Uterus (tissue), 4 donors: ENCODE measurements around the gene CAGE1. TPM values are rescaled to one million over a fixed set of nuclear protein-coding genes. Genes with fewer than 3 reads are reported as not detected.

Experiments used
- DNase-seq, 2 donors: peaks; one replicate each; pipeline ENCODE4 v3.0.0-alpha.2; 2019 to 2020
- H3K27ac ChIP-seq, 2 donors: fragments of 200-600 bp; sonication (generic); 1 replicate in 1 of 2; 2 replicates in 1 of 2; pipeline ENCODE4 v1.5.1; 2016 to 2018
- H3K27me3 ChIP-seq, 2 donors: fragments of 200-600 bp; sonication (generic); one replicate each; pipeline ENCODE4 v1.5.1; 2018 to 2019; ENCODE audit warnings: control low read depth in 1 of 2
- H3K36me3 ChIP-seq, 2 donors: fragments of 200-600 bp; sonication (generic); one replicate each; pipeline ENCODE4 v1.5.1; 2019; ENCODE audit warnings: control low read depth in 1 of 2
- H3K4me1 ChIP-seq, 2 donors: fragments of 200-600 bp; sonication (generic); one replicate each; pipeline ENCODE4 v1.5.1; 2018 to 2019; ENCODE audit warnings: control low read depth in 1 of 2
- H3K4me3 ChIP-seq, 2 donors: fragments of 200-600 bp; sonication (generic); 1 replicate in 1 of 2; 2 replicates in 1 of 2; pipeline ENCODE4 v1.5.1; 2018 to 2019; ENCODE audit warnings: mild to moderate bottlenecking in 1 of 2
- H3K9me3 ChIP-seq, 2 donors: fragments of 200-600 bp; sonication (generic); one replicate each; pipeline ENCODE4 v1.5.1; 2019; ENCODE audit warnings: control low read depth in 1 of 2
- POLR2A ChIP-seq, 2 donors: fragments of 450-650 bp; IDR thresholded peaks; one replicate each; pipeline ENCODE4 v1.6.1; 2016; ENCODE audit warnings: antibody characterized with exemption in 2 of 2, mild to moderate bottlenecking in 1 of 2, moderate library complexity in 1 of 2
- intact Hi-C: fragments of 100-400 bp; cut with DNase I; formaldehyde crosslinking; loops from one replicate; pipeline ENCODE4 v1.15.1; 2023; ENCODE audit warnings: low total_unique reads
- total RNA-seq, 4 donors: library from RNA; depleted of rRNA in 3 of 4; stranded (reverse); fragments of >200 nt in 3 of 4; gene quantifications; one replicate each; pipeline versions ENCODE4 v1.1.0 to v1.2.4, GENCODE V29; 2014 to 2023
- TF ChIP-seq, protein P1 (sequence below), 4 experiments: fragments of 200-600 bp in 2 of 4; fragments of 450-650 bp in 2 of 4; sonication (generic) in 2 of 4; IDR thresholded peaks; one replicate each; pipeline ENCODE4 v1.5.1; 2016 to 2019; ENCODE audit warnings: antibody characterized with exemption in 4 of 4, mild to moderate bottlenecking in 2 of 4, moderate library complexity in 1 of 4
- donor health status: DM: yes; HTN: yes; CAD: no.

CAGE1 gene
- total RNA-seq, 4 donors from 2014 or later = 0.28 TPM; not detected in 3

DNA sequence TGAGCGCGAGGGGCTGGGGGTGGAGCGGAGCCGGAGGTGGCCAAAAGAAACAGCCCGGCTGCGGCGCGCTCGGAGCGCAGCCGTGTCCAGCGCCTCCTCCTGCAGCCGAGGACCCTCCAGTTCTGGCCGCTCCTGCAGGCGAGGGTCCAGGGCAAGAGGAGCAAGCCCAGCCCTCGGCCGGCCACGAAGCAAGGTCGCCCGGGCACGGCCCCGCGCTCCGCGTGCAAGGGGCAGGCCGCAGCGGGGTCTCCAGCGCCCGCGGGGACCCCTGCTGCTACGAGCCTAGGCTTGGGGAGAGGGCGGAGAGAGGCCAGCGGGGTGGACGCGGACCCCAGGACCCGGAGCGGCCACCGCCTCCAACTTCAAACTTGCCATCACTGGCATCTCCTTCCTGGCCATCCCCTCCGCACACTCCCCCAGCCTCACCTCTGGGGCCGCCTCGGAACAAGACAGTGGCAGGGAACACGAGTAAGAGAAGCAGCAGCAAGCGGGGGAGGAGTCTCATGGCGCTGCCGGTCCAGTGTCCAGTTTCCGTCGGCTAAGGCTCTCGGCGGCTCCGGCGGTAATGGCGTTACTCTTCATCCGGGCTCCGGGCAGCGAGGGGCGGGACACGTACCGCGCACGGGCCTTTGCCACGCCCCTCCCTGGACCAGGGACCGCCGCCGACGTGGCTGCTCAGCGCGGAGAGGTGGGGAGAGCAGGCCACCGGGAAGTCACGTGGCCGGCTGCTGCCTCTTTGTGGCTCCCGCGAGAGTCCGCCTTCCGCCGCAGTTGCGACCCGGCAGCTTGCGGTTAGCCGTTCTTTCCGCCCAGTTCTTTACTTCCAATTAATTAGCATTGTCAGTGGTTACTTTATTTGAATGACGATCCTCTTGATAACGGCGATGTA is 76.7 kb downstream of the CAGE1 start, which contains the start of gene SSR1:
Gene SSR1, minus strand, starts transcription at position 584 of the 889 bp plus-strand sequence. Its CDS starts 79 bp downstream, at position 505.
- Histone ChIP-seq H3K27me3 (no peaks in the 10 kb centered on the region), H3K9me3 (no peaks in the 10 kb centered on the region), H3K36me3 (no peaks in the 10 kb centered on the region), H3K4me1 (peaks cover 0 to 10% of the 10 kb centered on the region in 2 donors), H3K27ac (peak within 1 kb of the TSS; percentile 87 to 94), H3K4me3 (peak within 1 kb of the TSS; percentile 46 to 76)
- DNase-seq = peak; percentile 96 to 98
- TF ChIP-seq POLR2A (IDR thresholded peaks at IDR 0.05) = peak; percentile 81 to 89
- TF ChIP-seq, protein P1, sequence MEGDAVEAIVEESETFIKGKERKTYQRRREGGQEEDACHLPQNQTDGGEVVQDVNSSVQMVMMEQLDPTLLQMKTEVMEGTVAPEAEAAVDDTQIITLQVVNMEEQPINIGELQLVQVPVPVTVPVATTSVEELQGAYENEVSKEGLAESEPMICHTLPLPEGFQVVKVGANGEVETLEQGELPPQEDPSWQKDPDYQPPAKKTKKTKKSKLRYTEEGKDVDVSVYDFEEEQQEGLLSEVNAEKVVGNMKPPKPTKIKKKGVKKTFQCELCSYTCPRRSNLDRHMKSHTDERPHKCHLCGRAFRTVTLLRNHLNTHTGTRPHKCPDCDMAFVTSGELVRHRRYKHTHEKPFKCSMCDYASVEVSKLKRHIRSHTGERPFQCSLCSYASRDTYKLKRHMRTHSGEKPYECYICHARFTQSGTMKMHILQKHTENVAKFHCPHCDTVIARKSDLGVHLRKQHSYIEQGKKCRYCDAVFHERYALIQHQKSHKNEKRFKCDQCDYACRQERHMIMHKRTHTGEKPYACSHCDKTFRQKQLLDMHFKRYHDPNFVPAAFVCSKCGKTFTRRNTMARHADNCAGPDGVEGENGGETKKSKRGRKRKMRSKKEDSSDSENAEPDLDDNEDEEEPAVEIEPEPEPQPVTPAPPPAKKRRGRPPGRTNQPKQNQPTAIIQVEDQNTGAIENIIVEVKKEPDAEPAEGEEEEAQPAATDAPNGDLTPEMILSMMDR (IDR thresholded peaks at IDR 0.05) = peak in 1 of 4 experiments; percentile 18
- intact Hi-C loops = no loop called here

DNA sequence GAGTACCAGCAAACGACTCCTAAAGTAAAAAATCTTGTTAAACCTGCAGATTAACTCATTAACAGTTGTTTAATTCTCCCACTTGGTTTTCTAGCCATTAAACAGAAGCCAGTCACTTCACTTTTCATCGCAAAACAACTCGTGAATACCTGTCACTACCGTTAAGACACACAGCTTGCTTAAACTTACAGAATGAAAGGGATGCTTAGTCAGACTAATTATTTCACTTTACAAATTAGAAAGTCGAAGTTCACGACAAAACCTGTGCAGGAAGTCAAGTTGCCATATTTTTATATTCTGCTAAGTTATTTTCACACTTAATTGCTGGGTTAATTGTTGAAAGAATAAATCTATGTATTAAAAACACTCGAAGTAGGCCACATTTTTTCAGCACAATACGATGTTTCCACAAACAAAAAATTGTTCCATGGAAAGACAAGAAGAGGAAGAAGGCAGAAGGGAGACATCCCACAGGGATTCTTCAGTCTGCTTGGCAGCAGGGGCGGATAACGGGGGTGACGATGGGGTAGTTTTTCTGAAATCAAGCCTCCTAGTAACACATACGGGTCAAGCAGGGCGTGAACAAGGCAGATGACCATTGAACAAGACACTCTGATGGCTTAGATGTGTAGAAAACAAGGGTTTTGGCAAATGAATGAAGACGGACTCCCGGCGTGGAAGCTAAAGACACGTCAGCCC is 77.5 kb downstream of the CAGE1 start:
- Histone ChIP-seq H3K9me3 (no peaks in the 10 kb centered on the region), H3K4me1 (peaks cover 0 to 10% of the 10 kb centered on the region in 2 donors), H3K36me3 (no peaks in the 10 kb centered on the region), H3K27me3 (no peaks in the 10 kb centered on the region), H3K4me3 (peak overlapping the region; percentile 46 to 76), H3K27ac (peak overlapping the region; percentile 87 to 94)
- TF ChIP-seq POLR2A (IDR thresholded peaks at IDR 0.05) = no peak
- TF ChIP-seq, protein P1 (IDR thresholded peaks at IDR 0.05) = no peak
- intact Hi-C loops = no loop called here
- DNase-seq = no peak

DNA sequence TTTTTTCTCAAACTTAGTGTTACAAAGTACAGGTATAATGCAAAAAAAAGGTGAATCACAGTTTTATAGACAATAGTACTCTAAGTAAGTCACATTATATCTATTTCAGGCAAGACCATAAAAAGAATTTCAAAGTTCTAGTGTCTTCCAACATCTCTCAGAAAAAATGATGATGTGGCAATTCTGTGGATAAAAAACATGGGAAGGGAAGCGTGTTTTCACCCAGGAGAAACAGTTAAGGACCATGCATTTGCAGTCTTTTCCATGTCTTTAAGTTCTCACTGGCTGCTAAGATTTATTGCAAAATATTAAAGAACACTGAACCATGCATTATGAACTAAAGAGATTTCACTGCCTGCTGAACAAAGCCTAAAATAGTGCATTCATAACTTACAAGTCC is 78.4 kb downstream of the CAGE1 start:
- no peak for TF ChIP-seq POLR2A (IDR thresholded peaks at IDR 0.05)
- TF ChIP-seq, protein P1 (IDR thresholded peaks at IDR 0.05) = no peak
- intact Hi-C loops = no loop called here
- H3K27me3 ChIP-seq = no peaks in the 10 kb centered on the region
- H3K9me3 ChIP-seq = no peaks in the 10 kb centered on the region
- H3K4me3 ChIP-seq = no peak overlapping the region
- peaks cover 0 to 10% of the 10 kb centered on the region in 2 donors for H3K4me1 ChIP-seq
- H3K36me3 ChIP-seq = no peaks in the 10 kb centered on the region
- DNase-seq = no peak
- no peak overlapping the region for H3K27ac ChIP-seq

DNA sequence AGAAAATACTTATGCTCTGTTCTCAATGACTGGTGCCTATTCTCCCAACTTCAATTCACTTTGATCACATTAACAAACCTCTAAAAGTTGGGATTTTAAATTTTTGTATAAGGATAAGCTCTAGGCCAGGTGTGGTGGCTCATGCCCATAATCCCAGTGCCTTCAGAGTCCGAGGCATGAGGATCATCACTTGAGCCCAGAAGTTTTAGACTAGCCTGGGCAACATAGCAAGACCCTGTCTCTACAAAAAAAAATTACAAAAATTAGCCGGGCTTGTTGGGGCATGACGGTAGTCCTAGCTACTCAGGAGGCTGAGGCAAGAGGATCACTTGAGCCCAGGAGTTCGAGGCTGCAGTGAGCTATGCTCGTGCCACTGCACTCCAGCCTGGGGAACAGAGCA is 80.5 kb downstream of the CAGE1 start:
- Histone ChIP-seq H3K27me3 (no peaks in the 10 kb centered on the region), H3K27ac (no peak overlapping the region), H3K4me3 (no peak overlapping the region), H3K9me3 (no peaks in the 10 kb centered on the region), H3K4me1 (peaks cover 0 to 10% of the 10 kb centered on the region in 2 donors), H3K36me3 (no peaks in the 10 kb centered on the region)
- DNase-seq = no peak
- intact Hi-C loops = no loop called here
- TF ChIP-seq, protein P1 (IDR thresholded peaks at IDR 0.05) = no peak
- no peak for TF ChIP-seq POLR2A (IDR thresholded peaks at IDR 0.05)

DNA sequence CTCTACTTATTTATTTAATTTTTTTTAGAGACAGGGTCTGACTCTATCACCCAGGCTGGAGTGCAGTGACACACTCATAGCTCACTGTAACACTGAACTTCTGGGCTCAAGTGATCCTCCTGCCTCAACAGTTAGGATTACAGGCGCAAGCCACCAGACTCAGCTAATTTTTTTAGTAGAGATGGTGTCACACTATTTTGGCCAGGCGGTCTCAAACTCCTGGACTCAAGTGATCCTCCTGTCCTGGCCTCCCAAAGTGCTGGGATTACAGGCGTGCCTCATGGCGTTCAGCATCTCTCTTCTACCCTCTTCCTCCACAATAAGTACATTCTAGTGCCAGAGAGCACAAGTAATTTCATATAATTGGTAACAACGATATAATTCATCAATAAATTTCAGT is 82.0 kb downstream of the CAGE1 start:
- no peak overlapping the region for H3K27ac ChIP-seq
- peaks cover 0 to 10% of the 10 kb centered on the region in 2 donors for H3K4me1 ChIP-seq
- DNase-seq = no peak
- intact Hi-C loops = no loop called here
- H3K9me3 ChIP-seq = no peaks in the 10 kb centered on the region
- no peak overlapping the region for H3K4me3 ChIP-seq
- H3K27me3 ChIP-seq = no peaks in the 10 kb centered on the region
- TF ChIP-seq, protein P1 (IDR thresholded peaks at IDR 0.05) = no peak
- no peak for TF ChIP-seq POLR2A (IDR thresholded peaks at IDR 0.05)
- no peaks in the 10 kb centered on the region for H3K36me3 ChIP-seq
